CMK (cell line): Measurements from ENCODE around the gene LAPTM4A.
"Not testable (repeated sequence)": the region's sequence is repeated elsewhere in the genome, so short reads cannot be mapped to it uniquely, and the experiment has no call there.

Source experiments
- DNase-seq: peaks from one replicate; pipeline ENCODE4 v3.0.0-alpha.2; 2010; ENCODE audit warnings: low read depth

The LAPTM4A gene

DNA sequence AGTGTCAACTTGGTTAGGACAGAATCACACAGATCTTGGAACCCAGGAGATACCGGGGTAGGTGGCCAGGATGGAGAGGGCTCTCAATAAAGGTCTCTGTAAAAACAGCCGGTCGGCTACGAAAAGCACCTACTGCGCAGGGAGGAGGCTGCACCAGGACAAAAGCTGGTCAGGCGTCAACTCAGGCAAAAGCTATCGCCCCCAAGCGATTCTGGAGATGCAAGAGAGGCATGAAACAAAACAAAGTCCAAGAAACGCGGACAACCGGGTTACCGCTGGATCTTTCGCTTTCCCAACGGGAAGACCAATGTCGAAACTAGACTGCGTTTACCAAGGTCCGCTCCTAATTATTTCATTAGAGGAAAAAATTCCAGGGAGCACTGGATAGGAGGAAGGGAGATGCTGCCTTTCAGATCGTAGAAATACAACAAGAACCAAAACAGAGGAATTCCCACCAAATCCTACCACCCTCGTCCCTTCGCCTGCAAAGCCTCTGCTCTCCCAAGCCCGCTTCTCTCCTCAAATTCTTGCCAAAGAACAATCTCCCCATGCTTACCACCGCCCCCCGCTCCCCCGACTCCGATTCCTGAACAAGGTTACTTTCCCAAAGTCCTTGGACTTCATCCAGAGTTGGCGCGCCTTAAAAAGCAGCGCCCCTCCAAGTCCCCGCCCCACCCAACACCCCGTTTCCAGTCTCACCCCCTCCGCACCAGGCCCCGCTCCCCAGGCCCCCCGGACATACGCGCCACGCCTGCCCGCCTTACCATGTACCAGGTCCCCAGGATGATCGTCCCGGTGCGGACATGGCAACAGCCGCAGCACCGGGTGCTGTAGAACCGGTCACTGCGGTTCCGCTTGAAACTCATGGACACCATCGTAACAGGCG is 539 bp downstream of the LAPTM4A start:
- DNase-seq: peak; percentile 54

DNA sequence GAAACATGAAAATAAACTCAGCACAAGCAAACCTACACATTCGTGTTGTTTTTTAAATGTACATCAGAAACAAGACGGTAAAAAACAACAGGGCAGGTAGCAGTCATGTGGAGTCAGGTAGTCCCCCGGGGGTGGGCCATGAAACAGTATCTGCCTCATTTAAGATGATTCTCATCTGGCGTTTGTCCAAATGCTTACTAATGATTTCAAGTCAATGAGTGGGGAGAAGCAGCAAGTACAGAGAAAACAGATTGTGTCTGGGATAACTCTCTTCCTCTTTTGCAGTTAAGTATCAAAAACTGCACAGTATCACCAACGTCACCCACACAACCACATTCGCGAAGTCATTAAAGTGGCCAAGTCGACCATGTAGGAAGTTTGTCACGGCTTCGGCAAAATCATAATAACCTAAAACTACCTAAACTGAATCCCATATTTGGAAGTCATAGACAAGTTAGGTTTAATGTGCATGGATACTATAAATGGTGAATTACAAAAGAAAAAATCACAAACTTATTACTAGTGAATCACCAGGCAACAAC is 1.3 kb downstream of the LAPTM4A start:
- DNase-seq: peak; percentile 73

DNA sequence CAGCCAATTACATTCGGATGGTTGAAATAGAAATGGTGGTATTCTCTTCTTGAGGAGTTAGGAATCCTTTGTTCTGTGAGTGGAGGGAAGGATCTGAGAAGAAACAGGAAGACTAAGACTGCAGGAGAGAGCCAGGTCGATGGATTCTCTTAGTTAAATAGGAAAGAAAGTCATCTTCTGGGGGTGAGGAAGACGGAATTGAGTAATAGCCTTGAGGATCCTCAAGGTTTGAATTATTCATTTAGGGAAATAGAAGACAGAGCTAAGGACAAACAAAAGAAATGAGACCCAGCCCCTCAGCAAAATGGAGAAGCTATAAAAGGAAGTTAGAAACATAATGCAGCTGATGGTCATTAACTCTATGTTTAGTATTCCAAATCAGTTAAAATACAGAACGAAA is 1.8 kb downstream of the LAPTM4A start:
- DNase-seq: no peak

DNA sequence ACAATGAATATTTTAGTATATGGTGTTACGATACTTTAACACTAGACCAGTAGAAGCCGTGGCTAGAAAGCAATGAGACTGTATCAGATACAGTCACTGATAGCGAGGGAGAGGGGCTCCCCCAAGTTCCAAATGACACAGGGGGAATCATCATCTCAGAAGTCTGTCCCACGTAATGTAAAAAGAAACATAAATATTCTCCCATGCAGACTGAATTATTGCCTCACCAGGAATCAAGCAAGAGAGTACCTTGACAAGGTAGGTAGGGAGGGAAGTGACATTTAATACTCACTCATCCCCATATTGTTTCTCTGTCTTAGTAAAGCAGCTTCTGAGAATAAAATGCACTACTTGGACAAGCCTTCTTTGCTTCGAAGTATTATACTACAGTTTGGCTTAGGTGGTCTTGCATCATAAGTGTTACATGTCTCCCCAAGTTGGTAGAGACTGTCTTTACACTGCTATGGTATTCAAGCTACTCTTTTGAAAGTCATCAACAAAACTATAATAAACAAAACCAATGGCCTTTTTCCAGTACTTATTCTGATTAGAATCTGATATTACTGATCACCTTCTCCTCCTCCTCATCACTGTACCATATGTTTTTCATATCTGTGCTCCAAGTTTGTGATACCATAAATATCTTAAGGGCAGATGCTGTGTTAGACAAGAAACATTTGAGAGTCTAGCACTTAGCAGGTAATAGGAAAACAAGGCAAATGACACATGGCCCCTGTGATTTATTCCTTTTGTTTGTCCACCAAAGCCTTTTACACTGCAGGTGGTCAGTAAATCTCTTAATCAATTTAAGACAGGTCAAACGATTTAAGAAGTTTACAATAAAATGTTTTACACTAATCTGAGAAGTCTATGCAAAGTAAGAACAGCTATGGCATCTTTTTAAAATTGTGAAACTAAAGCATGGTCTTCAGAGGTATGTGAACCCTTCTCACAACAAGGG is 2.7 kb downstream of the LAPTM4A start:
- DNase-seq: no peak

DNA sequence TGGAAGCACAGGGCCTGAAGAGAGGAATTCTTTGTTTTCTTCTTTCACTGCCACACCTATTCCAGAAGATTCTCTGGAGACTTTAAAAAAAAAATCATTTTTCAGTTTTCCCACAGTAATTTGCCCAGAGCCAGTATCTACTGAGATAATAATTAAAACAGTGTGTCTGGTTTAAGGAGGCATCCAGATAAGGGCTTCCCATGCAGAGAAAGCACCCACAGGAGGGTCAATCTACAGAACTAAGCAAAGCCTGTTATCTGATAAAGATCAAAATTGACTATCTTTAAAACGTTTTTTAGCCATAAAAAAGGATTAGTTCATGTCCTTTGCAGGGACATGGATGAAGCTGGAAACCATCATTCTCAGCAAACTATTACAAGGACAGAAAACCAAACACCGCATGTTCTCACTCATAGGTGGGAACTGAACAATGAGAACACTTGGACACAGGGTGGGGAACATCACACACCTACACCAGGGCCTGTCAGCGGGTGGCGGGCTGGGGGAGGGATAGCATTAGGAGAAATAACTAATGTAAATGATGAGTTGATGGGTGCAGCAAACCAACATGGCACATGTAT is 5.6 kb downstream of the LAPTM4A start:
- DNase-seq: not testable (repeated sequence)

DNA sequence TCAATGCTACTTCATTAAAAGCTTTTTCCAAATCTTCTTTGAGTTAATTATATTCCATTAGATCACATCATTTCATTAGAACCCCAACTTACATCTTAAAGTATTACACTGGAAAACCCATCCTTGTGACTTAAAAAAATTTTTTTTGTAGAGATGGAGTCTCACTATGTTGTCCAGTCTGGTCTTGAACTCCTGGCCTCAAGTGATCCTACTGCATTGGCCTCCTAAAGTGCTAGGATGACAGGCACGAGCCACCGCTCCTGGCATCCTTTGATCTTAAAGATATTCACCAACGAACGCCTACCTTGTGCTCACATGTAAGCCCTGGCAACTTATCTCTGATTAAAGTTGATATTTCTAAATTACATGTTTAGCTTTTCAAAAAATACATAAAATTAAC is 6.7 kb downstream of the LAPTM4A start:
- DNase-seq: no peak

DNA sequence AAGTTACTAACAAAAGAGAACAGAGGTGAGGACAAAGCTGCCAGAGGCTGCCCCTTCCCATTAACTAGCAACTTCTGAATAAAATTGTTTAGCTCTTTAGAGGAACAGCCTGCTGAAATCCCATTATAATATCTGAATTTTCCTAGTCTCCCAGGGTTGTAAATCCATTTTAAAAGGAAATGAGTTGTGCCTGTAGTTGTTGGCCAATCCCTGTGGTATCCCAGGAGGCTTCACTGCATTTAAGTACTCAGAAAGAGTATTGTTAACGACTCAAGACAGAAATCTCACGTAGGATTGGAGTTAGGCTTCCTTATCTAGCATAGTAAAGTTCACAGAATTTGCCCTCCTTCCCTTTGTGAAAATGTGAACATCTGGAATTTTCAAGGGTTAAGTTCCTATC is 8.9 kb downstream of the LAPTM4A start:
- DNase-seq: no peak

DNA sequence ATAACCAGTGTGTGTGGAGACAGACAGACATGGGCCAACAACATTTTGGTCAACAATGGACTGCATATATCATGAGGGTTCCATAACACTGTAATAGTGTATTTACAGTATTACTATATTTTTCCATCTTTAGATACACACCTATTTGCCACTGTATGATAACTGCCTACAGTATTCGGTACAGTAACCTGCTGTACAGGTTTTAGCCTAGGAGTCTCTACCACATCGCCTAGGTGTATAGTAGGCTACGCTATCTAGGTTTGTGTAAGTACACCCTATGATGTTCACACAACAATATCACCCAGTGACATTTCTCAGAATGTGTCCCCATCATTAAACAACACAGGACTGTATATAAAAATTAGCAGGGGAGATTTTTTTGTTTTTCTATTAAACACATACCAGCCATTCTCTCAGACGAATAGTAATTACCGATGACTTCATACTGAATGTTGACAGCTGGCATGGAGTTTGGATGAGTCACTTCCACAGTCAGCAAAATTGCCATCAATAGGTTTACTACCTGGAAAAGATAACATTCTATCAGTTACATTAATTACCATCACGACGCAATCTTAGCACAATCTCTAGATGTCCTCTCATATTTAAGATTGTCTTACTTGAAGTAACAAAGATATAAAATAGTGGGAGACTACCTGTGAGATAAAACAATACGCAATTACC is 10.8 kb downstream of the LAPTM4A start:
- no peak for DNase-seq

DNA sequence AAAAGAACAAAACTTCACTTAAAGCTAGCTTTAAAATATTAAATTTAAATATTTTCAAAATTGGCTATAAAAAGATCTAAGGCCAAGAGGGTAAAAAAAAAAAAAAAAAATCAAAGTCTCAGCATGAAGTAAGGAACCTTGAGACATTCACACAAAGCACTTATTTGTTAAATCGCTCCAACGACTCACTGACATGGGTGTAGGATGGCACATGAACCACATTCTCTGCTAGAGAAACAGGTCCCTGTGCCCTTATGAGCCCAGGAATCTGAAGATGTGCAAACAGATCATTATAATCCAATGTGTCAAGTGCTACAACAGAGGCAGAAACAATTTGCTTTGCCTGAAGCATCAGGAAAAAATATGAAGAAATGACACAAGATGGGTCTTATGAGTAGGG is 13.8 kb downstream of the LAPTM4A start:
- no peak for DNase-seq

DNA sequence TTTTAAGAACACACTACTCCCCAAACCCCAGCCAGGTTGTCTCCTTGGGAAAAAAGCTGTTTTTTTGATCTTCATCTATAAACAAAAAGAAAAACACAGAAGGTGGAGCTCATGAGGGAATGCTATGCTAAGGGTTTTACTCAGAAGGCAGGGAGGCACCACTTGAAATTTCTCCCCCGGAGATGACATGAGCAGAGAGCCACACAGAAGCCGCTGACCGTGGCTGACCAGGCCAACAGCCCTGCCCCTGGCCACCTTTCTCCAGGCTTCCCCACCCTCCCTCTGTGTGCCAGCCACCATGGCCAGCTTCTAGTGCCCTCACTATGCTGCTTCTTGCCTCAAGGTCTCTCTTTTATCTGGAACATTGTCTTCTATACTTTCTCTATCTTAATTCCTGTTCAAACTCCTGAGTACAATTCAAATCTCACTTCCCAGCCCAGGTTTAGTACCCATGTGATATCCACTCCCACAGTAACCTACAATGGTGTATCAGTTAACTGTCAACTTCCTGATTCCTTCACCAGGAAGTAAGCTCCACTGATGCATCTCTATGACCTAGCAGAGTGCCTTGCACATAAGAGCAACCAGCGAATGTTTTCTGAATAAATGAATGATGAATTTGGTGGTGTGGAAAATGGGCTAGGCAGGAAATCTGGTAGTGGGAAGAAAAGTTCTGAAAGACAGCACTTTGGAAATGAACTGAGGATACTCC is 15.3 kb downstream of the LAPTM4A start:
- DNase-seq: no peak

DNA sequence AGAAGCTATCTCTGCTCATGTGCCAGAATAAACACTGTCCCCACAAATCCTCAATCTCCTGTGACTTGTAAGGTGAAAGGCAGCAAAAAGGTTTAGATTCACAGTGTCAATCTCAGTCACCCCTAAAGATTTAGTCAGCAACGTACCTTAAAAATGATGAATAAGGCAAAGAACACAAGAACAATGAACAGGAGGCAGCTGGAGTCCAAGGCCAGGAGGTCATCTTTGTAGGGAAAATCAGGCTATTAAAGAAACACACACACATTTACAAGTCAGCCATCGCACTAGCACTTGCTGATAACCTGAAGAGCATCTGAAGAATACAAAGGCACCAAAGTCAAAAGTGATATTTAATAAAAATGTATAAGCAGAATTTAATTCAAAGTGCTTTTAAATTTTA is 16.6 kb downstream of the LAPTM4A start:
- no peak for DNase-seq

DNA sequence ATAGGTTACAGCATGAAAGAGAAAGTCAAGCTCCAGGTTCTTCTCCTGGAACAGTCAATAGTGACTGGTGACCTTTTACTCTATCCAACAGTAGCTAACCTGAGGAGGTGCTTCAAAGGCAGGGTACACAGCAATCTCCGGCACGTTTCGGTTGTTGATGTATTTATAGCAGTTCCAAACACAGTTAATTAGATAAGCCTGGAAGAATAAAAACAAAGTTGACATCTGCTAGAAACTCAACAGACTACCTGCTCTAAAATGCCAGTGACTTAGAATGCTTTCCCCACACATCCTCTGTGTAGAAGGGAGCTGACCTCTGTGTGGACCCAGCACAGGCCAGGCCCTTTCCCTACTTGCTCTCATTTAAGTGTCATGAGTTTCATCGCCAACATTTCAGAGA is 17.2 kb downstream of the LAPTM4A start:
- no peak for DNase-seq

DNA sequence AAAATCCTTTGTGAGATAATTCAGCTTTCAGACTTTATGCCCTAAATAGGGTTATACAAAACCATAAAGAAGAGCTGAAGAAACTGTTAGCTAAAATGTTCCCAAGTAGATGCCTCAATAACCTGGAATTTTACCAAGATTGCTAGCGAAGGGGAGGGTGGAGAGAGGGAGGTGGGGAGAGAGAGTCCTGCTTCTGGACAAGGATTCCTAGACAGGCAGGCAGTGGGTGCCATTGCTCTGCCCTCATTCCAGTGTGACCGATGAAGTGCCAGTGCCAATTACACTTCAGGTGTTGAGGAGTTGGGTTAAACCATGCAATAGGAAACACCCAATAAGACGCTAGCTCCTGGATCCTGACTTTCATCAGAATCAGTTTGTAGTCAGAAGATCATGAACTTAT is 18.1 kb downstream of the LAPTM4A start:
- no peak for DNase-seq

DNA sequence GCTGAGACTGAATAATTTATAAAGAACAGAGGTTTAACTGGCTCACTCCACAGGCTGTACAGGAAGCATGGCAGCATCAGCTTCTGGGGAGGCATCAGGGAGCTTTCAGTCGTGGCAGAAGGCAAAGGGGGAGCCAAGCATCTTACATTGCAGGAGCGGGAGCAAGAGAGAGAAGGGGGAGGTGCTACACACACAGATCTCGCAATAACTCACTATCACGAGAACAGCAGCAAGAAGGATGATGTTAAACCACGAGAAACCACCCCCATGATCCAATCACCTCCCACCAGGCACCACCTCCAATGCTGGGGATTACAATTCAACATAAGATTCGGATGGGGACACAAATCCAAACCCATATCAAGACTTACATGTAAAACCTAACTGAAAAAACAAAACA is 21.2 kb downstream of the LAPTM4A start:
- no peak for DNase-seq

DNA sequence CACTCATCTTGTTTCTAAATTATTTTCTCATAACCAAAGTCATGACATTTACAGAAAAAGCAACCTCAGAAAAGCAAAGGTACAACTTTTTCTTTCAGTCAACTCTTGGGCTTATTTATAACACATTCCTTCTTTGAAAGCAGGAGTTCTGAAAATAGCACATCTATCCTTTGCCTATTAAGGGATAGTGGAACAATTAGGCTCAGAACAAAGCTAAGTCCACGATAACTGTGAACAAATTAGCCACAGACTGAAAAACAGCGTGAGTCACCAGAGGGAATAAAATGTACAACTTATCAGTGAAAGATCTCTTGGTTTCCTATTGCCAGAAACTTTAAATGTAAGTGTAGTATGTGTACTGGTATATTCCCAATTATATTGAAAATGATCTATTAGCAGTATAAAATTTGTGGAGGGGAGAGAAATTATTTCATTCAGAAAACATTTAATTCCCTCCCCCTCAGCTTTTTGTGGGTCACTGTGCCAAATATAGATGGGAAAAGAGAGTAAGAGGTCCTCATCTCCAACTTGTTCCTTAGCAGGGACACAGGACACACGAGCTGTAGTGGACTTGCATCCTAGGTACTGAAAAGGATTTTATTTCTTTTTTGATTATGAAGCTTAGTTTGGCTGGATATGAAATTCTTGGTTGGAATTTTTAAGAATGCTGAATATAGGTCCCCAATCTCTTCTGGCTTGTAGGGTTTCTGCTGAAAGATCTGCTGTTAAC is 23.6 kb downstream of the LAPTM4A start:
- no peak for DNase-seq

DNA sequence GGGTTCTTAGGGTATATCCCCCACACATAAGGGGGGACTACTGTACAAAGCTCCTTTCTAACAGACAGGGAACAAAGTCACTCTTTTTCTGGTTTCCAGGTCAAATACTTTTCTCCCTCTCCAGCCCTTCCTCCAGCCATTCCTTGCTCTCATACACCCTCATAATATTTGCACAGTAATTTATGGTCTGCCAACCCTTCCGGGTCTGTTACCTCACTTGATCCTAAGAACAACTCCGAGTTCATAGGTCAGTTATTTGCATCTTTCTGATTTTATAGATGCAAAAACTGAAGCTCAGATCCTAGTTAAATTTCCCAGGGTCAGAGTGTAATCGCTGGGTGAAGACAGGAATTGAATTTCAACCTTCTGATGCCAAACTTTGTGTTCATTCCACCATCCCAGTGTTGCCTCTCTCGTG is 24.2 kb downstream of the LAPTM4A start:
- no peak for DNase-seq

DNA sequence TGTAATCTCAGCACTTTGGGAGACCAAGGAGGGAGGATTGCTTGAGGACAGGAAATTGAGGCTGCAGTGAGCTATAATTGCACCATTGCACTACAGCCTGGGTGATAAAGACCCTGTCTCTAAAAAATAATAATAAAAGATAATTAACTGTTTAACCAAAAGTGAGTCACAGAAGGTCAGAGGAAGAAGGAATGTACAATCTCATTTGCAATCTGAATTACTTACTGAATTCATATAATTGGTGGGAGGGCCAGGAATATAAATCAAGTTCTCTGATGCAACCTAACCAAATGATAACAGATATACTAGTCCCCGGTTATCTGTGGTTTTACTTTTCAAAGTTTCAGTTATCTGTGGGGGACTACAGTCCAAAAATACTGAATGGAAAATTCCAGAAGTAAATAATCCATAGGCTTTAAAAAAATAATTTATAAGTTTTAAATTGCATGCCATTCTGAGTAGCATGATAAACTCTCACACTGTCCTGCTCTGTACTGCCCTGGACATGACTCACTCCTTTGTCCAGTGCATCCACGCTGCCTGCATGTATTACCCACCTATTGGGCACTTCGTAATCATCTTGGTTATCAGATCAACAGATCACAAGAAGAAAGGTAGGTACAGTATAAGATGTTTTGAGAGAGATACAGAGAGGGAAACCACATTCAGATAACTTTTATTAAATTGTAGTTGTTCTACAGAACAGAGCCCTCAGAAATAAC is 26.2 kb downstream of the LAPTM4A start:
- DNase-seq: no peak

DNA sequence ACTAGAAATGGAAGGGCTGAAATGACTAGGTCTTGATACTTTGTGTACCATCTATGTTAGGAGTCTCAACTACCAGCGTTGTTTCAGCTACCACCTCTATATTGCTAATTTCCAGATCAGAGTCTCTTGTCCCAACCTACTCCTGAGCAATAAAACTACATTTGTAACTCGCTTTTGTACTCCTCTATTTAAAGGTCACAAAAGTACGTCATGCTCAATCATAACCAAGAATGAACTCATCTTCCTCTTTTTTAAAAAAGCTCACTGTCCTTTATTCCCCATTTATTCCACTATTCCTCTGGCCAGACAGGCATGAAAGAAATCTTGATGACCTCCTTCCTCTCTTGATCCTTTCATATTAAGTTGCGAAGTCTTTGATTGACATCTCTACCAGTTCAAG is 27.7 kb downstream of the LAPTM4A start:
- no peak for DNase-seq

DNA sequence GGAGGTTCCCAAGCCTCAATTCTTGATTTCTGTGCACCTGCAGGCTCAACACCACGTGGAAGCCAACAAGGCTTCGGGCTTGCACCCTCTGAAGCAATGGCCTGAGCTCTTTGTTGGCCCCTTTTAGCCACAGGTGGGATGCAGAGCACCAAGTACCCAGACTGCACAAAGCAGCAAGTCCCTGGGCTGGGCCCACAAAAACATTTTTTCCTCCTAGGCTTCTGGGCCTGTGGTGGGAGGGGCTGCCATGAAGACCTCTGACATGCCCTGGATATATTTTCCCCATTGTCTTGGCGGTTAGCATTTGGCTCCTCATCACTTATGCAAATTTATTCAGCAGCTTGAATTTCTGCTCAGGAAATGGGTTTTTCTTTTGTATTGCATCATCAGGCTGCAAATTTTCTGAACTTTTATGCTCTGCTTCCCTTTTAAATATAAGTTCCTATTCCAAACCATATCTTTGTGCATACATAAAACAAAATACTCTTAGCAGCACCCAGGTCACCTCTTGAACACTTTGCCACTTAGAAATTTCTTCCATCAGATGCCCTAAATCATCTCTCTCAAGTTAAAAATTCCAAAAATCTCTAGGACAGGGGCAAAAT is 29.9 kb downstream of the LAPTM4A start:
- no peak for DNase-seq
